K562 (cell line): ENCODE results near the gene PTGIR. TPM values are rescaled to one million over a fixed set of nuclear protein-coding genes. Genes with fewer than 3 reads are reported as not detected.

Experiments
- CBFB ChIP-seq: sonication (generic); formaldehyde crosslinking; IDR thresholded peaks from 2 replicates; pipeline ENCODE4 v1.4.0; 2020; ENCODE audit warnings: mild to moderate bottlenecking, missing genetic modification reagents
- GABPA ChIP-seq: fragments of 200-800 bp; sonication (Bioruptor generic); conservative IDR thresholded peaks from 2 replicates; pipeline ENCODE4 v1.6.1; 2016; ENCODE audit warnings: low read depth, missing genetic modification characterization, missing compliant biosample characterization
- HNRNPH1 ChIP-seq: fragments of 200-400 bp; formaldehyde crosslinking; optimal IDR thresholded peaks from 2 replicates; pipeline ENCODE3; 2017; ENCODE audit warnings: low read depth, mild to moderate bottlenecking, low read length, moderate library complexity
- MTF1 ChIP-seq: fragments of 250-450 bp; sonication (Bioruptor Pico); IDR thresholded peaks from 2 replicates; pipeline ENCODE4 v1.9.0; 2021; ENCODE audit warnings: moderate library complexity, mild to moderate bottlenecking, inconsistent platforms, borderline replicate concordance
- MYNN ChIP-seq, 2 experiments: sonication (generic); formaldehyde crosslinking in 1 of 2; IDR thresholded peaks; 2 replicates each; pipeline versions ENCODE4 v1.5.0 to v1.6.1; 2016 to 2020; ENCODE audit warnings: antibody characterized with exemption in 1 of 2, missing genetic modification reagents in 1 of 2
- POLR2A ChIP-seq: fragments of 450-650 bp; conservative IDR thresholded peaks from 2 replicates; pipeline ENCODE4 v1.6.1; 2016
- RFX1 ChIP-seq: fragments of 450-650 bp; IDR thresholded peaks from 2 replicates; pipeline ENCODE4 v1.6.1; 2016; ENCODE audit warnings: mild to moderate bottlenecking, moderate library complexity
- RFX5 ChIP-seq: IDR thresholded peaks from 2 replicates; pipeline ENCODE4 v1.6.1; 2011; ENCODE audit warnings: low read depth, mild to moderate bottlenecking, improper control_type of control experiment, low read length
- TBL1XR1 ChIP-seq, 2 experiments: IDR thresholded peaks; 2 replicates each; pipeline ENCODE4 v1.6.1; 2012; ENCODE audit warnings: improper control_type of control experiment in 2 of 2, low read length in 2 of 2, mild to moderate bottlenecking in 1 of 2
- TCF7L2 ChIP-seq: fragments of 150-350 bp; IDR thresholded peaks from 2 replicates; pipeline ENCODE4 v1.6.1; 2016; ENCODE audit warnings: low read depth, mild to moderate bottlenecking, low read length, moderate library complexity
- ZBTB7A ChIP-seq: IDR thresholded peaks from 2 replicates; pipeline ENCODE4 v1.6.1; 2011; ENCODE audit warnings: low read depth, mild to moderate bottlenecking, low read length, moderate library complexity, borderline replicate concordance; ENCODE audit not compliant: control insufficient read depth
- ZBTB8A ChIP-seq: fragments of 450-650 bp; IDR thresholded peaks from 2 replicates; pipeline ENCODE4 v1.6.1; 2018; ENCODE audit warnings: mild to moderate bottlenecking, moderate library complexity; ENCODE audit not compliant: partially characterized antibody
- ZNF133 ChIP-seq: fragments of 250-450 bp; sonication (Bioruptor Pico); IDR thresholded peaks from 2 replicates; pipeline ENCODE4 v1.4.0; 2020; ENCODE audit warnings: mild to moderate bottlenecking
- ZNF165 ChIP-seq: fragments of 250-450 bp; sonication (Bioruptor Pico); IDR thresholded peaks from 2 replicates; pipeline ENCODE4 v1.4.0; 2020; ENCODE audit warnings: borderline replicate concordance
- ZNF354B ChIP-seq: fragments of 250-450 bp; sonication (Bioruptor Pico); IDR thresholded peaks from 2 replicates; pipeline ENCODE4 v1.4.0; 2020
- ZNF766 ChIP-seq: fragments of 200-800 bp; sonication (Bioruptor generic); conservative IDR thresholded peaks from 2 replicates; pipeline ENCODE4 v1.6.1; 2016; ENCODE audit warnings: missing genetic modification characterization, missing compliant biosample characterization
- polyA plus RNA-seq, 8 experiments: library from polyadenylated mRNA; depleted of rRNA in 4 of 8; stranded (reverse) in 5 of 8; unstranded in 3 of 8; fragments of >200 nt; fragmentation: Nextera tagmentation in 2 of 8; fragmentation: Illumina TruSeq in 1 of 8; extraction: Ambion mirVana in 2 of 8; extraction: Trizol in 1 of 8; gene quantifications; 2 replicates each; pipeline versions ENCODE4 v1.2.1 to v1.2.3, GENCODE V29; 2011 to 2014; ENCODE audit warnings: inconsistent platforms in 1 of 8, missing spikeins in 1 of 8
- total RNA-seq, 7 experiments: library from RNA; depleted of rRNA in 6 of 7; stranded (reverse); fragments of >200 nt in 6 of 7; fragmentation: Illumina TruSeq in 2 of 7; extraction: Trizol in 2 of 7; gene quantifications; 2 replicates each; pipeline versions ENCODE4 v1.2.1 to v1.2.3, GENCODE V29; 2011 to 2021; ENCODE audit warnings: low replicate concordance in 1 of 7
- TF ChIP-seq, protein P1 (sequence below): sonication (generic); formaldehyde crosslinking; IDR thresholded peaks from 2 replicates; pipeline ENCODE4 v1.8.0; 2023; ENCODE audit warnings: mild to moderate bottlenecking, missing genetic modification reagents
- TF ChIP-seq, protein P2 (sequence below): sonication (generic); formaldehyde crosslinking; IDR thresholded peaks from 2 replicates; pipeline ENCODE4 v1.4.0; 2020; ENCODE audit warnings: mild to moderate bottlenecking, missing genetic modification reagents
- TF ChIP-seq, protein P3 (sequence below): sonication (generic); formaldehyde crosslinking; IDR thresholded peaks from 2 replicates; pipeline ENCODE4 v1.8.1; 2023; ENCODE audit warnings: mild to moderate bottlenecking, missing genetic modification reagents

Gene PTGIR
- total and polyA plus RNA-seq, 9 of the 15 experiments (the other 6 are each of a cell fraction or from before 2014, with no cell fraction given): 0.11 to 3.4 (median 1.1) TPM; not detected in 1

DNA sequence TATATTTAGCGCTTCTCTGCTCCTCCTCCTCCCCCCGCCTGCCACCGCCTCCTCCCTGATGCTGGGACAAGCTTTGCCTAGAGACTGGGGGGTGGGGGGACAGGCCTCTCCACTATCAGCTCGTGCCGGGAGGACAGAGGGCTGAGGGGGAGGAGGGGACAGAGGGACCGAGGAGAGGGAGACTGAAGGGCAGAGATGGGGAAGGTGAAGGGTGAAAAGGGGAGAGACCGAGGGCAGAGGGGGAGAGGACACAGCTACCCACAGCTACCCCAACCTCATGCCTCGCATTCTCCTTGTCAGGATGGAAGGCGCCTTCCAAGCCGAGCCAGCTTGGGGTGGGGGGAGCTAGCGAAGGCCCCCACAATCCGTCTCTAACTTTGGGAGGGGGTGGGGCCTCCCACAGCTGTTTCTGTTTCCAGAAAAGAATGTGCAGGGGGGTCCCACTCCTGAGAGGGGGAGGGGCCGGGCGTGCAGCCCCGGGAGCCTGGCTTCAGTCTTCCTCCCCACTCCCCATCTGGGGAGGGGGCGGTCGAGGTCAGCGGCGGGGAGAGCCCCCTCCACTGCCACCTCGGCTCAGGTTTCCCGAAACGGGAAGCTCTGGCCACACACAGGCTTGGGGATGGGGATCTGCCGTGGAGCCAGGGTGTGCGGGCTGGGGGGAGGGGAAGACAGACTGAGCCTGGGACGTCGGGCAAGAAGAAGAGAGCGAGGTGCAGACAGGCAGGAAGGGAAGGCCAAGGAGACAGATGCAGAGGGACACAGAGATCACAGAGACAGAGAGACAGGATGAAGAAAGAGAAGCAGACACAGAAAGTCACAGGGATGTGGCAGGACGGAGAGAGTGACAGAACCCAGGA is 34.5 kb upstream of the PTGIR start (continued):
- TF ChIP-seq RFX5 (no peak), ZNF133 (CRISPR knock-in tag) (no peak), ZNF354B (CRISPR knock-in tag) (no peak), POLR2A (no peak), ZBTB8A (no peak), TBL1XR1 (IDR thresholded peaks at IDR 0.05; ENCODE audit: low read length in 2 of 2) (no peak), ZNF165 (CRISPR knock-in tag) (no peak), TCF7L2 (no peak), MYNN (IDR thresholded peaks at IDR 0.05) (no peak), MYNN (CRISPR knock-in tag; IDR thresholded peaks at IDR 0.05) (no peak), GABPA (no peak), ZNF766 (CRISPR knock-in tag) (no peak), RFX1 (no peak), ZBTB7A (peak; percentile 86), CBFB (CRISPR knock-in tag) (no peak), MTF1 (CRISPR knock-in tag) (no peak), HNRNPH1 (no peak)
- TF ChIP-seq, protein P1, sequence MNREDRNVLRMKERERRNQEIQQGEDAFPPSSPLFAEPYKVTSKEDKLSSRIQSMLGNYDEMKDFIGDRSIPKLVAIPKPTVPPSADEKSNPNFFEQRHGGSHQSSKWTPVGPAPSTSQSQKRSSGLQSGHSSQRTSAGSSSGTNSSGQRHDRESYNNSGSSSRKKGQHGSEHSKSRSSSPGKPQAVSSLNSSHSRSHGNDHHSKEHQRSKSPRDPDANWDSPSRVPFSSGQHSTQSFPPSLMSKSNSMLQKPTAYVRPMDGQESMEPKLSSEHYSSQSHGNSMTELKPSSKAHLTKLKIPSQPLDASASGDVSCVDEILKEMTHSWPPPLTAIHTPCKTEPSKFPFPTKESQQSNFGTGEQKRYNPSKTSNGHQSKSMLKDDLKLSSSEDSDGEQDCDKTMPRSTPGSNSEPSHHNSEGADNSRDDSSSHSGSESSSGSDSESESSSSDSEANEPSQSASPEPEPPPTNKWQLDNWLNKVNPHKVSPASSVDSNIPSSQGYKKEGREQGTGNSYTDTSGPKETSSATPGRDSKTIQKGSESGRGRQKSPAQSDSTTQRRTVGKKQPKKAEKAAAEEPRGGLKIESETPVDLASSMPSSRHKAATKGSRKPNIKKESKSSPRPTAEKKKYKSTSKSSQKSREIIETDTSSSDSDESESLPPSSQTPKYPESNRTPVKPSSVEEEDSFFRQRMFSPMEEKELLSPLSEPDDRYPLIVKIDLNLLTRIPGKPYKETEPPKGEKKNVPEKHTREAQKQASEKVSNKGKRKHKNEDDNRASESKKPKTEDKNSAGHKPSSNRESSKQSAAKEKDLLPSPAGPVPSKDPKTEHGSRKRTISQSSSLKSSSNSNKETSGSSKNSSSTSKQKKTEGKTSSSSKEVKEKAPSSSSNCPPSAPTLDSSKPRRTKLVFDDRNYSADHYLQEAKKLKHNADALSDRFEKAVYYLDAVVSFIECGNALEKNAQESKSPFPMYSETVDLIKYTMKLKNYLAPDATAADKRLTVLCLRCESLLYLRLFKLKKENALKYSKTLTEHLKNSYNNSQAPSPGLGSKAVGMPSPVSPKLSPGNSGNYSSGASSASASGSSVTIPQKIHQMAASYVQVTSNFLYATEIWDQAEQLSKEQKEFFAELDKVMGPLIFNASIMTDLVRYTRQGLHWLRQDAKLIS (CRISPR knock-in tag): no peak
- TF ChIP-seq, protein P2, sequence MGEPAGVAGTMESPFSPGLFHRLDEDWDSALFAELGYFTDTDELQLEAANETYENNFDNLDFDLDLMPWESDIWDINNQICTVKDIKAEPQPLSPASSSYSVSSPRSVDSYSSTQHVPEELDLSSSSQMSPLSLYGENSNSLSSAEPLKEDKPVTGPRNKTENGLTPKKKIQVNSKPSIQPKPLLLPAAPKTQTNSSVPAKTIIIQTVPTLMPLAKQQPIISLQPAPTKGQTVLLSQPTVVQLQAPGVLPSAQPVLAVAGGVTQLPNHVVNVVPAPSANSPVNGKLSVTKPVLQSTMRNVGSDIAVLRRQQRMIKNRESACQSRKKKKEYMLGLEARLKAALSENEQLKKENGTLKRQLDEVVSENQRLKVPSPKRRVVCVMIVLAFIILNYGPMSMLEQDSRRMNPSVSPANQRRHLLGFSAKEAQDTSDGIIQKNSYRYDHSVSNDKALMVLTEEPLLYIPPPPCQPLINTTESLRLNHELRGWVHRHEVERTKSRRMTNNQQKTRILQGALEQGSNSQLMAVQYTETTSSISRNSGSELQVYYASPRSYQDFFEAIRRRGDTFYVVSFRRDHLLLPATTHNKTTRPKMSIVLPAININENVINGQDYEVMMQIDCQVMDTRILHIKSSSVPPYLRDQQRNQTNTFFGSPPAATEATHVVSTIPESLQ (CRISPR knock-in tag): no peak
- TF ChIP-seq, protein P3, sequence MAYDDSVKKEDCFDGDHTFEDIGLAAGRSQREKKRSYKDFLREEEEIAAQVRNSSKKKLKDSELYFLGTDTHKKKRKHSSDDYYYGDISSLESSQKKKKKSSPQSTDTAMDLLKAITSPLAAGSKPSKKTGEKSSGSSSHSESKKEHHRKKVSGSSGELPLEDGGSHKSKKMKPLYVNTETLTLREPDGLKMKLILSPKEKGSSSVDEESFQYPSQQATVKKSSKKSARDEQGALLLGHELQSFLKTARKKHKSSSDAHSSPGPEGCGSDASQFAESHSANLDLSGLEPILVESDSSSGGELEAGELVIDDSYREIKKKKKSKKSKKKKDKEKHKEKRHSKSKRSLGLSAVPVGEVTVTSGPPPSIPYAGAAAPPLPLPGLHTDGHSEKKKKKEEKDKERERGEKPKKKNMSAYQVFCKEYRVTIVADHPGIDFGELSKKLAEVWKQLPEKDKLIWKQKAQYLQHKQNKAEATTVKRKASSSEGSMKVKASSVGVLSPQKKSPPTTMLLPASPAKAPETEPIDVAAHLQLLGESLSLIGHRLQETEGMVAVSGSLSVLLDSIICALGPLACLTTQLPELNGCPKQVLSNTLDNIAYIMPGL (CRISPR knock-in tag): no peak
